HG03135 (cell line): ENCODE data around the gene IGSF9B.
"Not testable (repeated sequence)": the region's sequence is repeated elsewhere in the genome, so short reads cannot be mapped to it uniquely, and the experiment has no call there.

Experiments
- ATAC-seq: cut with Tn5 transposase; IDR thresholded peaks from one replicate; pipeline ENCODE4 v1.9.1; 2021; ENCODE audit warnings: mild to moderate bottlenecking, moderate library complexity; ENCODE audit not compliant: unreplicated experiment

The IGSF9B gene, protein sequence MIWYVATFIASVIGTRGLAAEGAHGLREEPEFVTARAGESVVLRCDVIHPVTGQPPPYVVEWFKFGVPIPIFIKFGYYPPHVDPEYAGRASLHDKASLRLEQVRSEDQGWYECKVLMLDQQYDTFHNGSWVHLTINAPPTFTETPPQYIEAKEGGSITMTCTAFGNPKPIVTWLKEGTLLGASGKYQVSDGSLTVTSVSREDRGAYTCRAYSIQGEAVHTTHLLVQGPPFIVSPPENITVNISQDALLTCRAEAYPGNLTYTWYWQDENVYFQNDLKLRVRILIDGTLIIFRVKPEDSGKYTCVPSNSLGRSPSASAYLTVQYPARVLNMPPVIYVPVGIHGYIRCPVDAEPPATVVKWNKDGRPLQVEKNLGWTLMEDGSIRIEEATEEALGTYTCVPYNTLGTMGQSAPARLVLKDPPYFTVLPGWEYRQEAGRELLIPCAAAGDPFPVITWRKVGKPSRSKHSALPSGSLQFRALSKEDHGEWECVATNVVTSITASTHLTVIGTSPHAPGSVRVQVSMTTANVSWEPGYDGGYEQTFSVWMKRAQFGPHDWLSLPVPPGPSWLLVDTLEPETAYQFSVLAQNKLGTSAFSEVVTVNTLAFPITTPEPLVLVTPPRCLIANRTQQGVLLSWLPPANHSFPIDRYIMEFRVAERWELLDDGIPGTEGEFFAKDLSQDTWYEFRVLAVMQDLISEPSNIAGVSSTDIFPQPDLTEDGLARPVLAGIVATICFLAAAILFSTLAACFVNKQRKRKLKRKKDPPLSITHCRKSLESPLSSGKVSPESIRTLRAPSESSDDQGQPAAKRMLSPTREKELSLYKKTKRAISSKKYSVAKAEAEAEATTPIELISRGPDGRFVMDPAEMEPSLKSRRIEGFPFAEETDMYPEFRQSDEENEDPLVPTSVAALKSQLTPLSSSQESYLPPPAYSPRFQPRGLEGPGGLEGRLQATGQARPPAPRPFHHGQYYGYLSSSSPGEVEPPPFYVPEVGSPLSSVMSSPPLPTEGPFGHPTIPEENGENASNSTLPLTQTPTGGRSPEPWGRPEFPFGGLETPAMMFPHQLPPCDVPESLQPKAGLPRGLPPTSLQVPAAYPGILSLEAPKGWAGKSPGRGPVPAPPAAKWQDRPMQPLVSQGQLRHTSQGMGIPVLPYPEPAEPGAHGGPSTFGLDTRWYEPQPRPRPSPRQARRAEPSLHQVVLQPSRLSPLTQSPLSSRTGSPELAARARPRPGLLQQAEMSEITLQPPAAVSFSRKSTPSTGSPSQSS (N-terminal part only)

DNA sequence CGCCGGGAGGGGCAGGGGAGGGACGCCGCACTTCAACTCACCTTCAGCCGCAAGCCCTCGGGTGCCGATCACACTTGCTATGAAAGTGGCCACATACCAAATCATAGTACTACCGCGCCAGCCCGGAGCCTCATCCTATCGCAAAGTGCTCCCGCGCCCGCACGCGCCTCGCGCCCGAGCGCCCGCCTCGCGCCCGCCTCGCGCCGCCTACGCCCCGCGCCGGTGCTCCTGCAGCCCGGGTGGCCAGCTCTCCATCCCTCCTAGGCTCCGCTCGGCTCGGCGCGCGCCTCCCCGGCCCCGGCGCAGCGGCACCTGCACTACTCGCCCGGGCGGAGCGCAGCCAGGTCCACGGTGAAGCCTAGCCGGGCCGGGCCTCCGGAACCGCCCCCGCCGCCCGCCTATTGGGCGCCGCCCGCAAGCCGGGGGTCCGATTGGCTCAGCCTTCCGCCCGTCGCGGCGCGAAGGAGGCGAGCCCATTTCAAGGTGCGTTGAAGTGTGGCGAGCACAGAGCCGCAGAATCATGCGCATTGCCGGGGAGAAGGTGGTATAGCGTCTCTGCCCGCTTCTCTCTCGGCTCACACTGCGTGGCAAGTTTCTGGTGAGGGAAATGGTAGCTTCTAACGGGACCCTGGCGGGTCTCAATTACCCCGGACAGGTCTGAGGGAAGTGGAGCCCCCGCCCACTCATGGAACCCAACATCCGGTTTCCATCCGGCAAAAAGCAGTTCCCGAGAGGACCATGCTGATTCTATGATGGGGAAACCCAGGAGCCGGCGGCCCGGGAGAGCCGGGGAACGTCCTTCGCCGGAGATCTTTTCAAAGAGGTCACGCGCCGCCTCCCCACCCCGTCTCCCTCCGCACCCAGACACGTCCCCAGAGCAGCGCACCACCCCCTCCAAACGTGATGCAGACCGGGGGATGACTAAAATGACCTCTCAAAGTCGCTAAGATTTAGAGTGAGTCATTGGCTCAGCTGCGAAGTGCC is at the start of gene IGSF9B:
TSS of gene IGSF9B (minus strand) at position 319 of the 984 bp plus-strand sequence. CDS start at position 105, 214 bp downstream.
- ATAC-seq: peak; percentile 99

DNA sequence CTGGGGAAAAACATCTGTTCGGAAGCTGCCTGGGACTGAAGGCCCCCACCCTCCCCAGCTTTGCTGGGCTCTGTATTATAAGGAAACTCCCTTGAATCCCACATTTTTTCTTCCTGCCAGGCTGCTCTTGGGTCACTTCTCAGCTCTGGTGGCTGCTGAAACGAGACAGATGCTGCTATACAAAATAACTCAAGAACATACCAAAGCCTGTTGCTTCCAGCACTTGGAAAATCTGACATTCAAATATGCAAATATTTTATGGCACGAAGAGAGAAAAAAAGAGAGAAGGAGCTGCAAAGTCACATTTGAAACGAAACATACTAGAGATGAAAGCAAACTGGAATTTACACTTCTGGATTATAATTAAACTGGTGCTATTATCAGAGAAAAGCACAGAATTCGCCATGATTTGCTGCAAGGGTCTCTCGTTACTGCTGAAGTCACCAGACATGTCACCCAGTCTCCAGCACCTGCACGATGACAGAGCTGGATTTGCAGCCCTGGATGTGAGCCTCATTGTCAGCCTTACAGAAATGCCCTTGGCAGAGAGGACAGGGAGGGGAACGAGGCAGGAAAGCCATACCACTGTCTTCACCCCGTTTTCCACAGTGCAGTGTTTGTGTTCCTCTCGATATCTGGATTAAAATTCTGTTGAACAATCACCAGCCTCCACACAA is 47.9 kb upstream of the IGSF9B start:
- no peak for ATAC-seq

DNA sequence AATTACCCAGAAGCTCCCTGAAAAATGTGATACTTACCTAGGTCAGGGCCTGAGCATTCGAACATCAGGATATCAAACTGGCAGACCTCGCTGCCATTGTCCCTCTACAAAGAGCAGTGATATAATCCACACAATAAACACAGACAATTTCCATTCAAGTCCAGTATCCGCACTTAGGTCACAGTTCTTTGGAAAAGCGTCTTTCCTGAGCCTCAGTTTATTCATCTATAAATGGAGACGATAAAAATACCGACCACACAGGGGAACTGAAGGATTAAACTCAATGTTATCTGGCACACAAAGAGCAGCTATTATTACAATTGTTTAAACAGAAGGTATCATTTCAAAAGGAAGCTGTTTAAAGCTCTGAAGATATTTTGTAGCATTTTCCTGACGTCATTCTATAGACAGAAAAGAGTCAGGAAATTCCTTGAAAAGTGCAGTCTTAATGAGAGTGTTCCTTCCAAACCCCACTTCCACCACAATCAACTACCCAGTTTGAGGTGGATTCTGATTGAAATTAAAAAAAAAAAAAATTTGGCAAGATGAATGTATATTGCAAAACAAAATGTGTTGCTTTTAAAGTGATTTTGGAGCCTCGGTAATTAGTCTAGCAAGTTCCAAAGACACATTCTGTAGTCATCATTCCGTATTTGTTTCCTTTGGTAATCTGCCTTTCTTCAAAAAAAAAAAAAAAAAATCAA is 47.2 kb upstream of the IGSF9B start:
- ATAC-seq: no peak

DNA sequence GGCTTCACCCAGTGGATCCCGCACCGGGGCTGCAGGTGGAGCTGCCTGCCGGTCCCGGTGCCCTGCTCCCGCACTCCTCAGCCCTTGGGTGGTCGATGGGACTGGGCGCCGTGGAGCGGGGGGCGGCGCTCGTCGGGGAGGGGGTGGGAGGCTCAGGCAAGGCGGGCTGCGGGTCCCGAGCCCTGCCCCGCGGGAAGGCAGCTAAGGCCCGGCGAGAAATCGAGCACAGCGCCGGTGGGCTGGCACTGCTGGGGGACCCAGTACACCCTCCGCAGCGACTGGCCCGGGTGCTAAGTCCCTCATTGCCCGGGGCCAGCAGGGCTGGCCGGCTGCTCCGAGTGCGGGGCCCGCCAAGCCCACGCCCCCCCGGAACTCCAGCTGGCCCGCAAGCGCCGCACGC is 46.1 kb upstream of the IGSF9B start:
- not testable (repeated sequence) for ATAC-seq

DNA sequence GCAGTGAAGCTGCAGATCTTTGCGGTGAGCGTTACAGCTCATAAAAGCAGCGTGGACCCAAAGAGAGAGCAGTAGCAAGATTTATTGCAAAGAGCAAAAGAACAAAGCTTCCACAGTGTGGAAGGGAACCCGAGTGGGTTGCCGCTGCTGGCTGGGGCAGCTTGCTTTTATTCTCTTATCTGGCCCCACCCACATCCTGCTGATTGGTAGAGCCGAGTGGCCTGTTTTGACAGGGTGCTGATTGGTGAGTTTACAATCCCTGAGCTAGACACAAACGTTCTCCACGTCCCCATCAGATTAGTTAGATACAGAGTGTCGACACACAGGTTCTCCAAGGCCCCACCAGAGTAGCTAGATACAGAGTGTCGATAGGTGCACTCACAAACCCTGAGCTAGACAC is 45.6 kb upstream of the IGSF9B start:
- ATAC-seq: not testable (repeated sequence)

DNA sequence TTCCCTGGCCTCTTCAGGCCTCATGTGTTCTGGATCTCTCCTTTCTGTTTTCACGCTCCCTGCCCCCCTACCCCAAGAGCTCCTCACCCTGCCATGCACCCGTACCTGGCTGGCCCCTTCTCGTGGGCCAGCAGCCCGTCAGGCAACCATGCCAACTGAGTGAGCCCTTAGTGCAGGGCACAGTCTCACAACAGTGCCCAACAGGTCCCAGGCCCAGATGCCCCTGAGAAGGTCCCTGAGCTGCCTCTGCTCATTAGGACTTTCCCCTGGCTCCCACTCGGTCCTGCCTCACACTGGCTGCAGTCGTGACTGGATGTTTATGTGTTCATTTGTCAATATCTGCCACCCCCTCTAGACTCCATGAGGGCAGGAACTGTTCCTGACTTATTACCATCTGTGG is 44.8 kb upstream of the IGSF9B start:
- ATAC-seq: no peak

DNA sequence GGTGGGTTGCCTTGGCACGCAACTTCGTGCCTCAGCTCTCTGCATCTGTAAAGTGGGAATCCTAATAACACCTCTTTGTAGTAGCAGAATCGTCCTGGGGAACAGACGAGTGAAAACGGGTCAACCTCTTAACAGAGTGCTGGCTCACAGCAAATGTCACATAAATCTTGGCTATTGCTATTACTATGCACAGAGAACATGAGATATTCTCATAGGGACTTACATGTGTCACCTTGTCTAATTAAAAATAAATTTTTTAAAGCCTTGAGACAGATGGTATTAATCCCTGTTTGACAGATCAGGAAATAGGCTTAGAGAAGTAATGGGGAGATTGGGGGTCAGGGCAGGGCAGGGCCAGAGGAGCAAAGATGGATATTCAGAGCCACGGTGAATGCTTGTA is 44.3 kb upstream of the IGSF9B start:
- ATAC-seq: no peak

DNA sequence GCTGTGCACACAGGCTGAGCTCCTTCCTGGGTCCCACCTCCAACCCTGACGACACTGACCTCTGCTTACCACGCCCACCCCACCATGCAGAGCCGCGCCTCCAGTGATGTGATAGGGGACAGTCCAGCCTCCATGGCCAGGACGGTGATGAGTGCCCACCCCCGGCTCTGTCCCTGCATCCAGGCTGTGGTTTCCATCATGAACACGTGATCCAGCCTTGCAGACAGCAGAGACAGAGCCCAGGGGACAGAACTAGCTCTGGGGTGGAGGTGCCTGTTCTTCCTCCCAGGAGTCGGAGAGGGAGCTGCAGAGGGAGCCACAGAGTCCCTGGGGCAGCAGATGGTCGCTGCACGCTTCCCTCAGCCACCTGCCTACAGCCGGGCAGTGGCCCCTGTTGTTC is 42.6 kb upstream of the IGSF9B start:
- ATAC-seq: no peak

DNA sequence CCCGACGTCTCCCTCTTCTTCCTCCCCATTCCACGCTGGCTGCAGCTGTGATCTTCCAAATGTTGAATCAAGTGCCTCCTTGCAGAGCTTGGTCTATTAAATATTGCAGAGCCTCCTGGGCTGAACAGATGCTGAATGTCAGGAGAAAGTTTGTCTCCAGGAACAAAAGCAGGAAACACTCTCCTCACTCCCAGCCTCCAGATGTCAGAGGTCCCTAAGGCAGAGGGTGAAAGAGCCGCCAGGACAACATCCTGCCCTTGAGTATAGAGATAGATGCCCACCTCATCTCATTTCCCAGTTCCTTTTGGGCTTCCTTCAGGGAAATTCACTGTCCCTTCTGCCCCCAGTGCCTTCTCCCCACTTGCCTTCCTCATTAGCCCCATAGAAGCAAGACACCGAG is 40.8 kb upstream of the IGSF9B start:
- no peak for ATAC-seq

DNA sequence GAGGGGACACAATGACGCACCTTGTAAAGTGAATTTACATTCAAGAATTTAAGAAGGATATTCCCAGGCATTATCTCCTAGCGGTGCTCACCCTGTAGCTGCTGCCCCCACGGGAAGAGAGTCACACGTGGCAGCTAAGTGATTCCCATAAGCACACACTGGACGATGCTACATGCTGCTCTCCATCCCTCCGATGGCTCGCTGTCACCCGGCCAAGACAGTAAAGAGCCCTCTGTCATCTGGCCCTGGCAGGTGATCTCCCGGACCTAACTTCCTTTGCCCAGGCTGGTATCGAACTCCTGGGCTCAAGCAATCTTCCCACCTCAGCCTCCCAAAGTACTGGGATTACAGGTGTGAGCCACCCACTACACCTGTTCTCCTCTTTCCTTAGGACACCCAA is 39.9 kb upstream of the IGSF9B start:
- no peak for ATAC-seq

DNA sequence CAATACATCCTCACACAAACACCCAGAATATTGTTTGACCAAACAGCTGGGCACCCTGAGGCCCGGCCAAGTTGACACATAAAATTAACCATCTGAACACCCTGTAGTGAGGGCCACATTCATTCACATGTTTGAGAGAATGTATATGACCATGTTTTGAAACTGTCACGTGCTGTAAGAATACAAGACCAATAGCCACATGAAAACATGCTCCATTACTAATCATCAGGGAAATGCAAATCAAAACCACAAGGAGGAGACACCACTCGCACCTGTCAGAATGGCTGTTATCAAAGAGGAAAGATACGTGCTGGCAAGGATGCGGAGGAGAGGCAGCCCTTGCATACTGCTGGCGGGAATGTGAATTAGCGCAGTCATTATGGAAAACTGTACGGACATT is 38.3 kb upstream of the IGSF9B start:
- ATAC-seq: no peak

DNA sequence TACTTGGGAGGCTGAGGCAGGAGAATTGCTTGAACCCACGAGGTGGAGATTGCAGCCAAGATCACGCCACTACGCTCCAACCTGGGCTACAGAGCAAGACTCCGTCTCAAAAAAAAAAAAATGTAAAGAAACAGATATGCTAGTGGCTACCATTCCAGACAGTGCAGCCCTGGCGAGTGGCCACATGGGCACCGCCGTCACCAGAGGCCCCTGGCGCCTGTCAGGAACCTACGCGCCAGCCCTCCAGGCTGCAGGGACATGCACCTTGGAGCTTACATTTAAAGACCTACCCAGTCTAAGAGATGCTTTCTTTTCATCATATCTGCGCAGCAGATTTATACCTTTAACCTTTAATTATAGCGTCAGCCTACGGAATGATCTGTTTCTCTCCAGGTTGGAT is 37.2 kb upstream of the IGSF9B start:
- no peak for ATAC-seq

DNA sequence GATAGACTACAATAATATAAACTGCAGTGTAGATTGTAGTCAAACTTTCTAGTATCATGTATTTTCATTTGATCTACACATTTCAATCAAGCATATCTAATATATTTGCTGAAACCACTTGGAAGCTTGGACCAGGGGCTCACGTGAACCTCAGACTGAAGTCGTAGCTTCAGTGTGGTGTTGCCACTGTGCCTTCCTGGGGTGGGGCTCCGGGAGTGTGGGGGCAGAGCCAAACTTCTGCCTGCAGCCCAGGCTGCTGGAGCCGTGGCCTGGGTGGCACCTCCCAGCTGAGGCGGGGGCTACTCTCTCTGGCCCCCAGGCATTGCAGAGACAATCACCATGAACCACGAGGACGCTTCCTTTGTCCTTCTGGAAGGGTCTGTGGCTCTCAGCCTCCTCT is 36.3 kb upstream of the IGSF9B start:
- no peak for ATAC-seq

DNA sequence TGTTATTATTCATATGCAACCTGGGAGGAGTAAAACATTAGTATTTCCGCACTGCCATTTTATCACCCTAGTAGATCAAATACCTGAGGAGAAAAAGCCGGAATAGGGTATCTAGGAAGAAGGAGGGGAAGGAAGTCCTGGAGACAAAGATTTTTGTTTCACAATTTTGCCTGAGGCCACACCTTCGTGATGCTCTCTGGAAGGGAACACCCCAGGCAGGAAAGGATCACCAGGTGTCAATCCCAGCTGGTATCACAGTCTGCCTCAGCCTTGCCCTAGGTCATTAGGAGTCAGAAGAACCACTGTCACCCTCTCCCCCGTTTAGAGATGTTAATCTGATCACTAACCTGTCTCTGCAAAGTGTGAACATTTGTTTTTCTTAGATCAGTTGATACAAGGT is 35.4 kb upstream of the IGSF9B start:
- ATAC-seq: no peak

DNA sequence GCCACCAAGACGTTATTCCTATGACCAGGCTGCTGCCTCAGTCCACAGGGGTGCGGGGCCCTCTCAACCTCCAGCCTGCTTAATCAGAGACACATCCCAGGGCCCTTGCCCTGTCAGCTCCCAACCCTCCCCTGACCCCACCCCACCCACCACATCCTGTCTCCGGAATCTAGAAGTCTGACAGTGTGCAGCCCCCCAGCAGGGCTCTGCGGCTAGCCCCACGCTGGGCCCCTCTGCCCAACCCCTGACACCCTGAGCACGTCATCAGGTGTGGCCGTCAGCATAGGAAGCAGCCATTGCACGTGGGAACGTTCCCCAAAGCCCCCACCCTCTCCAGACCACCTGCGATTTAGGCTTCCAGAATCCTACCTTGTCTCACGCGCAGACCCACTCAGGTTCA is 34.3 kb upstream of the IGSF9B start:
- ATAC-seq: no peak

DNA sequence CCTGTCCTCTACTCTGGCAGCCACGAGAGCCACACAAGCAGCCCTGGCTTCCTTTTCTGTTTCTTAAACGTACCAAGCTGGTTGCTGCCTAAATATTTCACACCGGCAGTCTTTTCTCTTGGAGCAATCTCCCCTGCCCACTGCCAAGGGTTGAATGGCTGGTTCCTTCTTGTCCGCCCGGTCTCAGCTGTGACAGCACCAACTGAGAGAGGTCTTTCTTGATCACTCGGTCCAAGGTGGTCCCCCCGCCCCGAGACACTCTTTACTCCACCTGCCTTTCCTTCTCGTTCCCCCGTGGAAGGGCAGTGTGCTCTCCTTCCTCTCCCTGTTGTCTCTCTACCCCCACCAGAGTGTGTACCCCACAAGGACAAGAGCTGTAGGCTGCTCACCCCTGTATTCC is 33.7 kb upstream of the IGSF9B start:
- no peak for ATAC-seq

DNA sequence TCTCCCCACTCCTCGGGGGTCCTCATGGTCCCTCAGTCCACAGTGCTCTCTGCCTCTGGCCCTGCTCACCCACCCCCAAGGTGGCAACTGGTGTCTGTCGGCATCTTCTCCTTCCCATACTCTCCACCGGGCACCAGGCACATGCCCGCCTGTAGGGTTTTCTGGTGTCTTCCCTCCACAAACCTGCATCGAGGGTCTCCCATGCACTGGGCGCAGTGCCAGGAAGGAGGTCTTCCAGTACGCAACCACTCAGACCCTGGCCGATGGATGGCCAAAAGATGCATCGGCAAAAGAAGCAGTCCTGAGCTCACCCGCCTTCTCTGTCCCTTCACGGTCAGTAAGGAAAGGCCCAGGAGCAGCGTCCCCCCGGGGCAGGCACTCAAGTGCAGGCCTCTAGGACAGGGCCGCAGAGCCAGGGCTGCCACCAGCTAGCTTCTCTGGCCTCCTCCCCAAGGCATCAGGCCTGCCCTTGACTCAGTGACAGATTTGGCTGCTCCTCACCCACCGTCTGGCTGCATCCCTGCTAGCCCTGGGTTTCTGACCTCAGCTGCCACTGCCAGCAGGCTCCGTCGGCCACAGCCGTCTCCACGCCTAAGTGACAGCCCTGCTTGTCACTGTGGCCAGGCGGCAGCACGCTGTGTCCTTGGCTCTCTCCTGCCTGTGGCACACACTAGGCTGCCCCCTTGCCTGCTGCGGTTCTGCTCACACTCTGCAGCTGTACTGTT is 32.1 kb upstream of the IGSF9B start:
- ATAC-seq: no peak

DNA sequence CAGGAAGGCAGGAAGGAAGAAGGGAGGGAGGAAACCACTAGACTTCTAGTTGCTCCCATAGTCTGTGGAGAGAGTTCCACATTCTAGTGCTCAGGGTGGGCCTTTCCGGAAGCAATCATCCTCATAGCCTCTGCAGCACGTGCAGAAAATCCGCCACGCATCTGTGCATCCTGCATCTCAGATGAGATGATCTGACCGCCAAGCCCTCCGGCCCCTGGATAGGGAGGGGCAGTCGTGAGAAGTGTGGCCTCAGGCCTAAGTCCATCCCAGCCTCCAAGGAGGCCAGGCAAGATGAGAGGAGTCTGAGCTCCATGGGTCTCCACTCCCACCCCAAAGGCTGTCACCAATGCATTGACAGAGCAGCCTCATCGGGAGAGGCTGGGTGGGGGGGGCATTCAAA is 30.4 kb upstream of the IGSF9B start:
- no peak for ATAC-seq
